NCI-H524 (cell line): ENCODE results near the gene ARMS2.

Experiments
- DNase-seq, 2 experiments: peaks; one replicate each; lab custom pipeline; 2025; lab: John Stamatoyannopoulos, UW

Gene ARMS2

DNA sequence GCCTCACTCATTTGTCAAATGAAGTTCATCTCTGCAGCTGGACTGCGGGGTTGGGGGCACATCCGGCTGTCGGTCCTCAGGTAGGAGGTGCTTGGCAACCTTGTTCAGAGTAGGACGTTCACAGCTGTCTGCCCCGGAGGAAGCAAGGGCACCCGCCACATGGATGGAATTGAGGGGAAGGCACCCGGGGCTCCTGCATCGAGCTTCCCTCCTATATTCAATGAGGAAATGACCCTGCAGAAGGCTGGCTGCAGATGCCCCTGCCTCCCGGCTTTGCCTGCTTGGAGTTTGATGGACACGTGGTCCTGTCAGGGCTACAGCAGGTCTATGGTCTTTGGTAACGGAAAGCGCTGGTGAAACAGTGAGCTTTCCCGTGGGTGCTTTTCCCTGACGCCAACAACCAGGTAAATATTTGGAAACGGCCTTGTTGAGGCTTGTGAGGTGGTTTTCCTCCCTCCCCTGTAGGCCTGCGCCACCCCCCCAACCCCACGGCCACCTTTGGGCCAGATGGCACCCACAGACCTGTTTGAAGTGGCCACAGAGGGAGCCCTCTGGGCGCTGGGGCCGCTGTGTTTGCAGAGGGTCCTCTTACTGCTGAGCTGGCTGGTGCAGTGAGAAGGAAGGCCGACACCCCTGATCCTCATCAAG lies 39.8 kb downstream of the ARMS2 start:
- DNase-seq, result no peak

DNA sequence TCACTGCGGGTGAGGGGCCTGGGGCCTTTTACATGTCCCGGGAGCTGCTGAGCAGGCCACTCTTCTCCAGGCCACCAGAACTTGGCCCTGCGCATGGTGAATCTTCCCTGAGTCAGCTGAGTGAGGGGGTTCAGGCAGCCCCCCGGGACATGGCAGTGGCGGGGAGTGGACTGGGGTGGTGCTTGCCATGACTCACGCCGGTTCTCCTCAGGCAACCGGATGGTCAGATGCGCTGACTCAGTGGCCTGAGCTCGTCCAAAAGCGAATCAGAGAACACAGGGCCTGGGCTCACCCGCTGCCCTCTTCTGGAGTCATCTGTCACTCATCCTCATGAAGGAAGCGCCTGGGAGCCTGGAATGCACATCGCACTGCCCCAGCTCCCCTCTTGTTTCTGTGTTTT lies 40.4 kb downstream of the ARMS2 start:
- DNase-seq, result no peak

DNA sequence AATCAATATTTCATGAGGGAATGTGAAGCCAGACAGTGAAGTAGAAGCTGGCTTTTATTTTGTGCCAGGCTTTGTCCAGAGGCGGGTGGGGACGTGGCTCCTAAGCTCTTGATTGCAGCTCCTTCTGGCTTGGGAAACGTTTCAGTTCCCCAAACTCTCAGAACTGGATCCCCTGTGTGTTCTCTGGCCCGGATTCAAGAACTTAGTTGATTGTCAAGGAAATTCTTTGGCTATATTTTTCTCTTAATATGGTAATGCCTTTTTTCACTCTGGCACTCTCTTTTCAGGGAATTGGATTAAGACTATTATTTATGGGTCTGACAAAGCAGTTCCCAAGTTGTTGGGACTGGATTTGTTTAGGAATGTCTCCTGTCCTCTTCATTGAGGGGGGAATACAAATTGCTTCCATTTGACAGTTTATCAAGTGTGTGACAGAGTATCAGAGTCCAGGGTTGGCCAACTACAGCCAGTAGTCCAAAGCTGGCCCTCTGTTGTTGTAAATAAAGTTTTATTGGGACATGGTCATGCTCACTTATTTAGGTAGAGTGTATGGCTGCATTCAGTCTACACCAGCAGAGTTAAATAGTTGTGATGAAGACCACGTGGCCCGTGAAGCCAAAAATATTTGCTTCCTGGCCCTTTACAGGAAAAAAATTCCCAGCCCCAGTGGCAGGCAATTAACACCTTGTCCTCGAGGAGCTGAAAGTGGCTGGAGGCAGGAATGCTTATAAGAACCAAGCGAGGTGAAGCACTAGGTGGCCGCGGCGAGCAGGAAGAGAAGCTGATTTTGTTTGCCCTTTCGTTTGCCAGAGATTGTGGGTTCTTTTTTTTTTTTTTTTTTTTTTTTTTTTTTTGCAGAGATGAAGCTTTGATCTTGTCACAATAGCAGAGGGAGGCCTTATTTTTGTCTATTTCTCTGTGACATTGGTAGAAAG lies 41.2 kb downstream of the ARMS2 start:
- no peak for DNase-seq

DNA sequence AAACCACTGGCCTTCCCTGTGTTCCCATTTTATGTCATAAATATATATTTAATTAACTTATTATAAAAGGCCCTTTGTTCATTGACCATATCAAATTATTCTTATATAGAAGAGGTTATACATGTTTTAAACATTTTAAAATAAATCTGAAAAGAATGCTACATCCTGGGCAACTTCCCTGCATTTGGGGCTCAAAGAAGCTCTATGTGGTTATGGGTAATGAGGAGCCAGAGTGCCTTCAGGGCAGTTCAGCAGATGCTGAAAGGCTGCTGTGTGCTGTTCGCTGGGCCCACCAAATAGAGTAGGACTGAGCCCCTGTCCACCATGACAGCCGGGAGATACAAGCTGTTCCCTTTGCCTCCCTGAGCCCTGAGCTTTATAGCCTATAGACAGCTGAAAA lies 42.8 kb downstream of the ARMS2 start:
- DNase-seq, result no peak

DNA sequence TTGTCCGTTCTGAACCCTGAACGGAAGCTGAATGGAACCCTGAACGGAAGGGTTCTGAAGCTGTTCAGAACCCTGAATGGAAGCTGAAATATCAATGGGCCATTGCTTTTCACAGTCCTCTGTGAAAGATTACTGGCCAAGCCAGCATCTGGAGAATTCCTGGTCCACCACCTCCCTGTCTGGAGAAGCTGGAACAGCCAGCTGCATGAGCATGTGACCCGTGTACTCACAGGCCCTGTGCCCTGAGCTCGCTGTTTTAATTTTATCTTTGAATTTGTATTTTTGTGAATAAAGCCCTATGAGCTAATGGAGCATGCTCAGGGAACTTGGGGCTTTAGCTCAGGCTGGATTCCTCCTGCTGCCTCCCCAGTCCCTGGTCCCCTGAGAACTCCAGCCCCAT lies 44.1 kb downstream of the ARMS2 start:
- DNase-seq, result no peak

DNA sequence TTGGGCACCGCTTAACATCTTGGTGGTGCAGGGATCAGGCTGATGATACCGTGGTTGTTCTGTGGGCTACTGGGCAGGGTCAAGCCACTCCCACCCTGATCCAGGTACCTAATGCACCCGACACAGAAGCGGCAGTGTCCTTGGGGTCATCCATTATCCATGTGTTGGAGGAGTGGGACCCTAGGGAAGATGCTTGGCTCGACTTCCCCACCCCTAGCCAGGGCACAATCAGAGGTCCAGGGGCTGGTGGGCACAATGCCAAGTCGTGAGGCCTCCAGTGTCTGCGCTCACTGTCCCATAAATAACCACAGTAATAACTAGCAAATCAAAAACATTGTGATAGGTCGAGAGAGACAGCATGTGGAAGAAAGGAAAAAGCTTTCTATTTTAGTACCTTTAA lies 44.6 kb downstream of the ARMS2 start:
- DNase-seq, result no peak

DNA sequence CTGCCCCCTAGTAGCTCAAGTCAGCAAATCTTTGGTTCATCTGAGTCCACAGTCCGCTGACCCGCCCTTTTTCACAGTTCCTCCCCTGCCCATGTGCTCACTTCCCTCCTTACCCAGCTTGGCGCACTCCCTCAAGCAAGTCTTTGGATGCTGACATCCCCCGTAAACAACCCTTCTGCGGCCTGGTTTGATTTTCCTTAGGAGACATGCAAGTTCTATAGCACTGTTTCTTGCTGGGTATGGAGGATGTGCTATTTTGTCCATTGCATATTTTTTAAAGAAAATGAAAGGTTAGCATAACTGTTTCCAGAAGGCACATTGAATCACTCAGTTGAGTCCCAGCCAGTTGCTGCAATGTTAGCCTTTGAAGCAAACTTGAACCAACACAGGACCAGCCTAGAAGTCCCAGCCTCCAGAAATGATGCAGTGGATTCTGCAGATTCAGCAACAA lies 45.1 kb downstream of the ARMS2 start:
- DNase-seq, result no peak

DNA sequence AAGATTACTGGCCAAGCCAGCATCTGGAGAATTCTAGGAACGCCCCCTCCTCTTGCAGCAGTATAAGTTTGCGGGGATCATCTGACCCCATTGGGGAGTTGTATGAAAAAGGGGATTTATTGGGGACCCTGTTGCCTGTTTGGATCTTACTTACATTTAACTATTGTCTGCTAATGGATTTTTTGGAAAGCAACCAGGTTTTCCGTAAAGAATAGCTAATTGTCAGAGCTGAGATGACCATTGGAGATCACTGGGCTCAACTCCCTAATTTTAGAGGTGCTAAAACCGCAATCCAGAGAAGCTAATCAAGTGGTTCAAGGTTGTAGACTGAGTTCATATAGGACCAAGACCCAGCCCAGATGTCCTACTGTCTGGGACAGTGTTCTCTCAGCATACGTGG lies 45.7 kb downstream of the ARMS2 start:
- DNase-seq, result no peak

DNA sequence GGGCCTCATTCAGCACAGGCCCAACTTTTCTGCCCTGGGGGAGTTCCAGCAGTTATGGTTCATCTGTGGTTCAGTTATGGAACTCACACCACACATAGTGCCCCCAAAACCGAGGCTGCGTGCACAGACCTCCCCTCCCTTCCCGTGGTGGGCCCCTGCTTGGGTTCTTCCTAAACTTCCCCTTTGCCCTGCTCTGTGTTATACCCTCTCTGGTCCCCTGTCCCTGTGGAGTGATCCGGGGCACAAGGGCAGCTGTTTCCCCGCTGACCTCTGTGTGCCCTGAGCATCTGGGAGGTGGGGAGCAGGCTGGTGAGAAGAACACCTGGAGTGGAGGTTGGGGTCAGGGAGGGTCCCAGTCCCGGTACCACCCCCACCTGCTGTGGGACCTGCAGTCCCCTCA lies 46.3 kb downstream of the ARMS2 start:
- DNase-seq, result no peak

DNA sequence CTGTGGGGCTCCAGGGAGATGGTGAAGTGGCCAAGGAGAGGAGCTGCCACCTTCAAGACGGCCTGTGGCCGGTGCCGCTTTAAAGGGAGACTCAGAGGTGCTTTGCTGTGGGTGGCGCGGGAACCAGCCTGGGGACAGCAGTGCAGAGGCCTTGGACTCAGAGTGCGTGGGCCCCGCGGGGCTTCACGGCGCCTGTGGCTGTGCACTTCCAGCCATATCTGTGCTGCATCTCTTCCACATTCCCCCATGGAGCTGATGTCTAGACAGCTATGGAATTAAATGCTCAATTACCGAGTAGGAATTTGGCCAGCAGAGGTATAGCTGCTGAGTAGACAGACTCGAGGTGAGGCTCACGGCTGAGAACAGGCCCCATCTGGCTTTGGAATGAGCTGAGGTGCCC lies 48.6 kb downstream of the ARMS2 start:
- DNase-seq, result no peak

DNA sequence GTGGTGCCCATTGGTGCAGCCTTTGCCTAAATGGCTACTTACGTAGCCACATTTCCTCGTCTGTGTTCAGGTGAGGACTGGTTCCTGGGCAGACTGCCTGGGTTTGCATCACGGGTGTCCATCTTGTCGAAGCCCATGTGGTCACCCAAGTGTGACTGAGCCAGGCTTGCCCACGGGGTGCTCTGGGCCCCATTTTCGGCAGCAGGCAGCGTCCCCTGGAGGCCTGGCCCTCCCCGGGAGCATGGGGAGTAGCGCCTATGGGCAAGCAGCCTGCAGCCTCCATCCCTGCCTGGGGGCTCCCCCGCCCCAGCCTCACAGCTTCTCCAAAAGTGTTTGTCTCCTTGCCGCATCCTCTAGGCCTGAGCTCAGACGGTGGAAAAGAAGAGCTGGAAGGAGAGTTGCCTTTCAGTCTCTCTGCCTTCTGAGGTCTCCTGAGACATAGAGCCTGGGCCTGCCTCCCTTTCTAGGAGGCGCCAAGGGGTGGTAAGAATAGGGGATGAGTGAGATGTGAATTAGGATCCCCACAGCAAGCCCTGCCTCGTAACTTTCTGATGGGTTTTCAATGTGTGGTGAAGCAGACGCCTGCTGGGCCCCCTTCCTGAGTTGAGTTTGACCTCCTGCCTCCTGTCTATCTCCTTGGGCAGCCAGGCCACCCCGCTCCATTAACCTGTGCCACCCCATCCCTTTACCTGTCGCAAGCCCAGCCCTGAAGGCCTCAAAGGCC lies 49.6 kb downstream of the ARMS2 start:
- DNase-seq, result no peak

DNA sequence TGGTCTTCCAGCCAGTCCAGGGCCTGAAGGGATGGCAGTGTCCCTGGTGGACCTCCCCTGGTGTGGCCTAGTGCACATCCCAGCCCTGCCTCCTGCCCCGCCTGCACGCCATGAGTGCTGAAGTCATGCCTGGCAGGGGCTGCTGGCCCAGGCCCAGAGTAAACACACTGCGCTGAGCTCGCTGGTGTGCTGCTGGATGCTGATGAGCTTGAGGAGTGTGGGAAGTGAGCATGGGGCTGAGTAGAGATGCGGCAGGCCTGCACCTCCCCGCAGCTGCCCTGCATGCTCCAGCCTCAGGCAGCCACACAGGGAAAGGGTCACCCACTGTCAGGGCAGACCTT lies 50.1 kb downstream of the ARMS2 start:
- no peak for DNase-seq

DNA sequence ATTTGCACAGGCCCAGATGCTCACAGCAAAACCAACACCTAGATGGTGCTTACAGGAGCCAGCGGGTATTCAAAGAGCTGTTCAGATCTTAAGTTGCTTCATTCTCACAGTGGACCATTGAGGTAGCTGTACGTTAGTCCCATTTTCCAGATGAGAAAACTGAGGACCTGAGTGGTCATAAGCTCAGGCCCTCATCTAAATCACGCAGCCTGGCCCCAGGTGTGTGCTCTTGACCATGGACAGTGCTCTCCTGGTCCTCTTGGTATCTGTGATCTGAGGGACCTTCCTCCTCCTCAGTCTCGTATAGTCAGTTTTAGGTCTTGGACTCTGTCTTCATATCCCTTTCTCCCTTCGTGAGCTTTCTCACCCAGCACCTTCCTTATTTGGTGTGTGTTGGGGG lies 50.6 kb downstream of the ARMS2 start:
- no peak for DNase-seq

DNA sequence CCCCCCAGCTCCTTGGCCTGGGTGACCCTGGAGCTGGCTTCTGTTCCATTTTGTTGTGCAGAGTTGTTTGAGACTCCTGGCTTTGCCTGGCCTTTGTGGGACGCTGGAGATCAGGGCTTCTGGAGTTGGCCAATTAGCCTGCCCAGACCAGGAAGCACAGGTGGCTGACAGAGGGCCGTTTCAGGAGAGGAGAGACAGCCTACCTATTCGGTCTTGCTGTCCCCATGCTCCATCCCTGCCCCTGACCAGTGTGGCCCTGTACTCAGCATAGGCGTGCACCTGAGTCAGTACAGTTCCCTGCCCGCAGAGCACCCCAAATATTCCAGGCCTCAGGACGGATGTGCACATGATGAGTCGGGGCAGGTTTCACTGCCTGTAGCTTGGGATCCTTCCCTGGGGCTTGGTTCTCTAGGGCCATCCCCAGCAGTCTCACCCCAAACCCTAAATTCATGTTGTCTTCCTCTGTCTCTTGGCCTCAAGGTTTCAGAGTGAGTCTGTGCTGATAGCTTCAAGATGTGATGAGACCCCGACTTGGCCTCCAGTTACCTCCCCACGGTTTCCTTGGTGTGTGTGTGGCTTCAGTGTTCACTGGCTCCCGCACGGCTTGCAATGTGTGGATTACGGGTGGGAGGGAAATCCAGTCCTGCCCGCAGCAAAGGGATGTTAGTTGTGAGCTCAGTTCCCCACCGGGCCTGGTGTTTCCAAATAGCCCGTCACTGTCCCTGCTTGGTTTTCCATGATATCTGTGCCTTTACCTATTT lies 51.6 kb downstream of the ARMS2 start:
- no peak for DNase-seq
